Panc1 (cell line): ENCODE measurements around the gene DPP4. TPM values are rescaled to one million over a fixed set of nuclear protein-coding genes. Genes with fewer than 3 reads are reported as not detected.

Experiments
- ATAC-seq: fragments of 200-7000 bp; cut with Tn5 transposase; 2 replicates; pipeline ENCODE4 v1.9.1; 2020; ENCODE audit warnings: mild to moderate bottlenecking, moderate library complexity
- BruUV-seq: library from RNA; stranded (reverse); fragments of 400-500 nt; replicated peaks from 2 replicates; lab custom pipeline; 2021; lab: Mats Ljungman, UMichigan
- CTCF ChIA-PET: fragments of 300-600 bp; sonication (Branson Sonifier 250); formaldehyde crosslinking; loops from one replicate; lab custom pipeline; 2022; ENCODE audit warnings: antibody characterized with exemption; lab: Charles Lee
- POLR2A ChIA-PET: fragments of 300-600 bp; sonication (Branson Sonifier 250); formaldehyde crosslinking; loops from one replicate; lab custom pipeline; 2022; ENCODE audit warnings: antibody characterized with exemption; lab: Charles Lee
- DNase-seq: peaks from one replicate; pipeline ENCODE4 v3.0.0-alpha.2; 2010; ENCODE audit warnings: low read depth, low spot score
- H3K27ac ChIP-seq: 2 replicates; pipeline ENCODE4 v1.5.1; 2011; ENCODE audit warnings: mild to moderate bottlenecking, low read length, inconsistent platforms
- H3K27me3 ChIP-seq: fragments of 200-500 bp; sonication (Bioruptor generic); 2 replicates; pipeline ENCODE4 v1.6.0; 2014; ENCODE audit warnings: low read length, inconsistent platforms; ENCODE audit not compliant: control insufficient read depth, insufficient read depth
- H3K36me3 ChIP-seq: fragments of 200-500 bp; sonication (Bioruptor generic); 2 replicates; pipeline ENCODE4 v1.5.1; 2014; ENCODE audit warnings: inconsistent platforms, mild to moderate bottlenecking, low read length, moderate library complexity; ENCODE audit not compliant: control insufficient read depth, insufficient read depth
- H3K4me1 ChIP-seq: 2 replicates; pipeline ENCODE4 v1.5.1; 2011; ENCODE audit warnings: inconsistent platforms, mild to moderate bottlenecking, low read length, moderate library complexity; ENCODE audit not compliant: control insufficient read depth, insufficient read depth
- H3K4me3 ChIP-seq, 2 experiments: 2 replicates each; pipeline ENCODE4 v1.5.1; 2011 to 2012; ENCODE audit warnings: low read depth in 2 of 2, low read length in 2 of 2, mild to moderate bottlenecking in 2 of 2, inconsistent platforms in 1 of 2, moderate library complexity in 1 of 2
- H3K9me3 ChIP-seq: fragments of 200-500 bp; sonication (Bioruptor generic); 2 replicates; pipeline ENCODE4 v1.5.1; 2014; ENCODE audit warnings: low read depth, mild to moderate bottlenecking, inconsistent platforms, low read length, moderate library complexity; ENCODE audit not compliant: control insufficient read depth, insufficient read depth
- POLR2AphosphoS5 ChIP-seq: IDR thresholded peaks from 2 replicates; pipeline ENCODE4 v1.6.1; 2012; ENCODE audit warnings: mild to moderate bottlenecking, low read depth, low read length, moderate library complexity
- REST ChIP-seq, 2 experiments: IDR thresholded peaks; 2 replicates each; pipeline ENCODE4 v1.6.1; 2011 to 2012; ENCODE audit warnings: low read depth in 2 of 2, control low read depth in 1 of 2, low read length in 1 of 2, mild to moderate bottlenecking in 1 of 2, moderate library complexity in 1 of 2; ENCODE audit not compliant: insufficient read depth in 1 of 2
- SIN3A ChIP-seq: IDR thresholded peaks from 2 replicates; pipeline ENCODE4 v1.6.1; 2012; ENCODE audit warnings: low read depth, mild to moderate bottlenecking, low read length, moderate library complexity, borderline replicate concordance; ENCODE audit not compliant: insufficient read depth
- TCF7L2 ChIP-seq: IDR thresholded peaks from 2 replicates; pipeline ENCODE4 v1.6.1; 2011; ENCODE audit warnings: mild to moderate bottlenecking, low read depth, low read length, inconsistent platforms
- in situ Hi-C: cut with HindIII; loops from 2 replicates; pipeline ENCODE4 v1.10.0; 2016; ENCODE audit warnings: low sequenced_read_pairs, low pct_unique_long_range_greater_than_20kb
- intact Hi-C: fragments of 100-400 bp; cut with micrococcal nuclease; formaldehyde crosslinking; loops from one replicate; pipeline ENCODE4 v1.10.0; 2022; ENCODE audit not compliant: unreplicated experiment
- total RNA-seq: library from RNA; stranded (reverse); gene quantifications from one replicate; pipeline ENCODE4 v1.2.1, GENCODE V29; 2021; ENCODE audit not compliant: unreplicated experiment
- TF ChIP-seq, protein P1 (sequence below): fragments of 450-650 bp; IDR thresholded peaks from 2 replicates; pipeline ENCODE4 v1.5.1; 2017; ENCODE audit warnings: mild to moderate bottlenecking

Gene DPP4
- total RNA-seq, 1 experiment from 2014 or later = 0.23 TPM

DNA sequence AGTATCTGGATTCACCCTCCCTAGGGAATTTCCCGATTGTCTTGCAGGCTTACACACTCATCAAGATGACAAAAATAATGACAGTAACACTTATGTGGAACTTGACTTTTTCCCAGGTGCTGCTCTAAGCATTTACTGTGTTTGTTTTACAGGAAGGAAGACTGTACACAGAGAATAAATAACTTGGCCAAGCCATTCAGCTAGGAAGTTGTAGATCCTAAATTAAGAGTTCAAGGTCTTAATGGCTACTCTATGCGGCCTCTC lies 549 bp upstream of the DPP4 start:
- ATAC-seq (0 out of 2 replicates have a peak, but pooled peaks have one; percentile 34), DNase-seq (no peak)
- Histone ChIP-seq H3K27ac (no peak overlapping the region), H3K9me3 (no peaks in the 10 kb centered on the region), H3K4me3 (peak overlapping the region in 1 of 2 experiments; percentile 26; a peak in 1 of 4 replicates), H3K36me3 (no peaks in the 10 kb centered on the region), H3K4me1 (peaks cover 6% of the 10 kb centered on the region; the same call in 1 of the 2 replicates), H3K27me3 (peaks cover 14% of the 10 kb centered on the region)
- intact Hi-C loops (no loop called here), in situ Hi-C loops (no loop called here)
- ChIA-PET CTCF (no interaction called here), POLR2A (no interaction called here)
- TF ChIP-seq, protein P1, sequence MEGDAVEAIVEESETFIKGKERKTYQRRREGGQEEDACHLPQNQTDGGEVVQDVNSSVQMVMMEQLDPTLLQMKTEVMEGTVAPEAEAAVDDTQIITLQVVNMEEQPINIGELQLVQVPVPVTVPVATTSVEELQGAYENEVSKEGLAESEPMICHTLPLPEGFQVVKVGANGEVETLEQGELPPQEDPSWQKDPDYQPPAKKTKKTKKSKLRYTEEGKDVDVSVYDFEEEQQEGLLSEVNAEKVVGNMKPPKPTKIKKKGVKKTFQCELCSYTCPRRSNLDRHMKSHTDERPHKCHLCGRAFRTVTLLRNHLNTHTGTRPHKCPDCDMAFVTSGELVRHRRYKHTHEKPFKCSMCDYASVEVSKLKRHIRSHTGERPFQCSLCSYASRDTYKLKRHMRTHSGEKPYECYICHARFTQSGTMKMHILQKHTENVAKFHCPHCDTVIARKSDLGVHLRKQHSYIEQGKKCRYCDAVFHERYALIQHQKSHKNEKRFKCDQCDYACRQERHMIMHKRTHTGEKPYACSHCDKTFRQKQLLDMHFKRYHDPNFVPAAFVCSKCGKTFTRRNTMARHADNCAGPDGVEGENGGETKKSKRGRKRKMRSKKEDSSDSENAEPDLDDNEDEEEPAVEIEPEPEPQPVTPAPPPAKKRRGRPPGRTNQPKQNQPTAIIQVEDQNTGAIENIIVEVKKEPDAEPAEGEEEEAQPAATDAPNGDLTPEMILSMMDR = no peak
- TF ChIP-seq TCF7L2 (no peak), POLR2AphosphoS5 (no peak), REST (IDR thresholded peaks at IDR 0.05; ENCODE audit: insufficient read depth in 1 of 2, low read depth in 2 of 2, low read length in 1 of 2) (no peak), SIN3A (no peak)
- BruUV-seq = no TSS peak

DNA sequence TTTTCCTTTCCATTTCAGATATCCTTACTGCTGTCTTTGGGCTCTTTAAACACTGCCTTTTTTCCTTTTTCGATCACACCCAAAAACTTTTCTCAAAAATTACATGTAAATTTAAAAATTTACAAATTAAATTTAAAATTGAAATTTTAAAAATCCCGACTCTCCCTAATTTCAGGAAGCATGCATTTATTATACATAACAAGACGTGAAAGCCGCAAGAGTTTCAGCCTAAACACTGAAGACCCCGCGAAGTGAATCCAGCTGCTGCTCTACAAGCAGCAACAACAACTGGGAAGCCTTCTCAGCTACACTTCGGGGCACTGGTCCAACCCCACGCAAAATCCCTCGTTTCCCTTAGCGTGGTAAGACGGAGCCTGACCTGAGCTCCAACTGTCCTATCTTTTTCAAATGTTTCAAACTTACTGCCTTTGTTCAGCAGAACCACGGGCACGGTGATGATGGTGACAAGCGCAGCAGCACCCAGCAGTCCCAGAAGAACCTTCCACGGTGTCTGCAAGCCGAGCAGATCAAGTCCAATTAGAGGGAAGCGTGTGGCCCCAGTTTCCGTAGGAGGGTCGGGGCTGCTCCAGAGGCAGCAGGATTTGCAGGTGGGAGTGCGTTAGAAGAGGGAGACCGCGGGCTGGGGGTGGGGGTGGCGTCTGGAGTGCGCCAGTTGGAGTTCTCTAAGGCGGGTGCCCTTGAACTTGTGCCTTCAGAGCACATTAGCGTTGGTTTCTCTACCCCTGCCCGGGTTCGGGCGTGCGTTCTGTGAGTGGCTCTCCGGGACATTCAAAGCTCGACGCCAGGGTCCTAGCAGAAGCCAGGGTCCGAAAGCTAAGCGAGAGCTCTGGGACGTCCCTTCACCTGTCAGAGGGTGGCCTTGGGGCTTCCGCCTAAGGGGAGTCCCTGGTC lies 783 bp downstream of the DPP4 start:
- TF ChIP-seq, protein P1 = no peak
- TF ChIP-seq POLR2AphosphoS5 = no peak
- no peak for DNase-seq
- POLR2A ChIA-PET = no interaction called here

More for the DNA sequence above, 783 bp downstream of the DPP4 start:
- CTCF ChIA-PET = no interaction called here
- no TSS peak for BruUV-seq
- H3K9me3 ChIP-seq = no peaks in the 10 kb centered on the region
- peak overlapping the region; percentile 36 to 38 for H3K4me3 ChIP-seq
- ATAC-seq = peak; percentile 72
- intact Hi-C loops (no loop called here), in situ Hi-C loops (no loop called here)
- peaks cover 14% of the 10 kb centered on the region for H3K27me3 ChIP-seq
- H3K27ac ChIP-seq = no peak overlapping the region
- H3K4me1 ChIP-seq = peaks cover 6% of the 10 kb centered on the region; the same call in 1 of the 2 replicates
- no peaks in the 10 kb centered on the region for H3K36me3 ChIP-seq
